ENCODE data around the gene SLC28A2. TPM values are rescaled to one million over a fixed set of nuclear protein-coding genes. Genes with fewer than 3 reads are reported as not detected.
"Not testable (repeated sequence)": the region's sequence is repeated elsewhere in the genome, so short reads cannot be mapped to it uniquely, and the experiment has no call there.

SLC28A2 gene
- polyA plus RNA-seq, 4 donors = 0.41 to 0.76 (median 0.42) TPM; not detected in 1

GRCh38 chr15:45254824-45255223 is 2.8 kb downstream of the SLC28A2 start:
- DNase-seq (ENCODE audit: low read depth in 4 of 4, low spot score in 3 of 4) = not testable (repeated sequence)

DNA sequence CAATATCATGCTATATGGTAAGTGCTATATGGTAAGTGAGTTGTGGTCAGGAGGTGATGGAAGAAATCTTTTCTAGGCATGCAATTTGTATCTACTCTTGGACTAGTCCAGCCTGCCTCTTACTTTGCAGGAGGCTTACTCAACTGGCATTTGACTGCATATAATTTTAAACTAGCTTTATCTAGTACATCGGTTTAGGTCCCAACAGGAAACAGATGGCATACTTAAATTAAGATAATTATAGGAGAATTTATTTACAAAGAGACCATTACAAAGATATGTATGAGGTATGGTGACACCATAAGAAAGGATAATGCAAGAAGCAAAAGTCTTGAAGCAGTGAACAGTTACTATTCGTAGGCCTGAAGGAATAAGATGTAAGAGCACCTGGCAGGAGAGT is 7.8 kb downstream of the SLC28A2 start:
- DNase-seq (ENCODE audit: low read depth in 4 of 4, low spot score in 3 of 4) = no peak

- DNase-seq (ENCODE audit: low read depth in 4 of 4, low spot score in 3 of 4) = no peak
Measured at GRCh38 chr15:45262906-45263461, 10.9 kb downstream of the SLC28A2 start.

DNA sequence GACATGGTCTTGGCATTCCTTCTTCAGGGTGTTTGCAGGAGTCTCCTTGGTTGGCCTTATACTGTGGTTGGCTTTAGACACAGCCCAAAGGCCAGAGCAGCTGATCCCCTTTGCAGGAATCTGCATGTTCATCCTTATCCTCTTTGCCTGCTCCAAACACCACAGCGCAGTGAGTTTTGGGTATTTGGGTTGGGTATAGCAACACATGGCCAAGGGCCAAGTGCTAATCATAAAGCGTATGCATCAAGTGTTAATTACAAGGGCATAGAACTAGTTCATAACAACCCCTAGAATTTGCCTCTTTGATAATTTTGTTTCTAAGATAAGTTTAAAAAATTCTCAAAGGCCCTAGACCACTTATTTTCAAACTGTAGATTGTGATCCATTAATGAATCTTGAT is 11.8 kb downstream of the SLC28A2 start:
- DNase-seq (ENCODE audit: low read depth in 4 of 4, low spot score in 3 of 4) = no peak

GRCh38 chr15:45265506-45265905 is 13.5 kb downstream of the SLC28A2 start:
- no peak for DNase-seq (ENCODE audit: low read depth in 4 of 4, low spot score in 3 of 4)

GRCh38 chr15:45268135-45268534 is 16.1 kb downstream of the SLC28A2 start:
- no peak for DNase-seq (ENCODE audit: low read depth in 4 of 4, low spot score in 3 of 4)

DNA sequence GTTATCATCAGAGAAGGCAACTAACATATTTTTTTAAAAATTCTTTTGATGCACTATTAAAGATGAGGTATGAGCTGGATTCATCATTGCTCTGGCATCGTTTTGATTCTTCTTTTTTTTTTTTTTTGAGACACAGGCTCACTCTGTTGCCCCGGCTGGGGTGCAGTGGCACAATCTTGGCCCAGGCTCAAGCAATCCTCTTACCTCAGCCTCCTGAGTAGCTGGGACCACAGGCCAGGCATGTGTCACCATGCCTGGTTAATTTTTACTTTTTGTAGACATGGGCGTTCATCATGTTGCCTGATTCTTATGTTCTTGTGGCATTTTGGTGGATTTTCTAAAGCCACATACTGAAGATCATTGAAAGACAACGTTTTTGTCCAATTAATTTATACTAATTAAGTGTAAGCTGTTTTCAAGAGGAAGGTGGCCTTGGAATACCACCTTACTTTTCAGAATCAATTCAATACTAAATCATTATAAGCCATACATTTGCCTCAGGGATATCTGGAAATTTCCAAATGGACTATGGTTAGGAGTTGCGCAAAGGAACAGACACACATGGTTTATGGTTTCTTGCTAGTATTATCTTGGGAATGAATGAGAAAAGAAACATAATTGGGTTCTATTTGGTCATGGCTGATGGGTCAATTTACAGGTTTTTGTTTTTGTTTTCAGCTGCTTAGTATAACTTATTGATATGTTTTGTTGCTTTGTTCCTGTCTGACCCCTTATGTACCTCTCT is 22.8 kb downstream of the SLC28A2 start:
- no peak for DNase-seq (ENCODE audit: low read depth in 4 of 4, low spot score in 3 of 4)

DNA sequence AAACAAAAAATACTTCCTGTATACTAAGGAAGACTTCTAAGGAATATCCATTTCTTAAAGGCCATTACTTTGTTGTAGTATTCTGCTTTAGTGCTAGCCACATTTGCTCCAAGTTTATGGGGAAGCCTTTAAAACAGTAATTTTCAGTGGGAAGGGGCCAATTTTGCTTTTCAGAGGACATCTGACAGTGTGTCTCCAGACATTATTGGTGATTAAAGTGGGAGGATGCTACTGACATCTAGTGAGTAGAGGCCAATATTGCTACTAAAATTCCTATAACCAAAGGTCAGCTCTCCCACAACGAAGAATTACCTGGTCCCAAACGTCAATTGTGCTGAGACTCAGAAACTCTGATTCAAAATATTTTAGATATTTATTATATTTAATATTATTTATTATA is 24.8 kb downstream of the SLC28A2 start:
- peak in 2 of 4 donors; percentile 14 to 15 for DNase-seq (ENCODE audit: low read depth in 4 of 4, low spot score in 3 of 4)

GRCh38 chr15:45279024-45279698 is 27.1 kb downstream of the SLC28A2 start:
- DNase-seq (ENCODE audit: low read depth in 4 of 4, low spot score in 3 of 4) = peak; percentile 92 to 97 (median 97)

- DNase-seq (ENCODE audit: low read depth in 4 of 4, low spot score in 3 of 4) = no peak
Measured at GRCh38 chr15:45285413-45285812, 33.4 kb downstream of the SLC28A2 start.

- no peak for DNase-seq (ENCODE audit: low read depth in 4 of 4, low spot score in 3 of 4)
Measured at GRCh38 chr15:45287390-45287956, 35.4 kb downstream of the SLC28A2 start.

DNA sequence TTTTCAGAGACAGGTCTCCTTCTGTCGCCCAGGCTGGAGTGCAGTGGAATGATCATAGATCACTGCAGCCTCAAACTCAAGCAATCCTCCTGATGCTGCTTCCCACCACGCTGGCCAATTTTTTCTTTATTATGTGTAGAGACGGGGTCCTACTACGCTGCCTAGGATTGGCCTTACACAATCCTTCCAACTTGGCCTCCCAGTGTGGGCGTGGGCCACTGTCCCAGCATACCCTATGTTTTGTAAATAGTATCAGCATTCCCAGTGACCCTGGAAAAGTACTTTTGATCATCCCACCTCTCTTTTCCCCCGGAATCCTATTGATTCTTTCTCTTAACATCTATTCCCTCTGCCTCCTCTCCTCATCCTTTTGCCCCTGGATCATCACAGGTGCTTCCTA is 36.9 kb downstream of the SLC28A2 start:
- DNase-seq (ENCODE audit: low read depth in 4 of 4, low spot score in 3 of 4) = no peak

GRCh38 chr15:45291822-45292582 is 40.0 kb downstream of the SLC28A2 start:
- DNase-seq (ENCODE audit: low read depth in 4 of 4, low spot score in 3 of 4) = no peak

DNA sequence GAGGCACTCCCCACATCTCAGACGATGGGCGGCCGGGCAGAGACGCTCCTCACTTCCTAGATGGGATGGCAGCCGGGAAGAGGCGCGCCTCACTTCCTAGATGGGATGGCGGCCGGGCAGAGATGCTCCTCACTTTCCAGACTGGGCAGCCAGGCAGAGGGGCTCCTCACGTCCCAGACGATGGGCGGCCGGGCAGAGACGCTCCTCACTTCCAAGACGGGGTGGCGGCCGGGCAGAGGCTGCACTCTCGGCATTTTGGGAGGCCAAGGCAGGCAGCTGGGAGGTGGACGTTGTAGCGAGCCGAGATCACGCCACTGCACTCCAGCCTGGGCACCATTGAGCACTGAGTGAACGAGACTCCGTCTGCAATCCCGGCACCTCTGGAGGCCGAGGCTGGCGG is 41.3 kb downstream of the SLC28A2 start:
- DNase-seq (ENCODE audit: low read depth in 4 of 4, low spot score in 3 of 4) = not testable (repeated sequence)

DNA sequence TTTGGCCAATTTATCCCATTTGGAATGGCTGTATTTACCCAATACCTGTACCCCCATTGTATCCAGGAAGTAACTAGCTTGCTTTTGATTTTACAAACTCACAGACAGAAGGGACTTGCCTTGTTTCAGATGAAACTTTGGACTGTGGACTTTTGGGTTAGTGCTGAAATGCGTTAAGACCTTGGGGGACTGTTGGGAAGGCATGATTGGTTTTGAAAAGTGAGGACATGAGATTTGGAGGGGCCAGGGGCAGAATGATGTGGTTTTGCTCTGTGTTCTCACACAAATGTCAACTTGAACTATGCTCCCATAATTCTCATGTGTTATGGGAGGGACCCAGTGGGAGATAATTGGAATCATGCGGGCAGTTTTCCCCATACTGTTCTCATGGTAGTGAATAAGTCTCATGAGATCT is 46.9 kb downstream of the SLC28A2 start:
- DNase-seq (ENCODE audit: low read depth in 4 of 4, low spot score in 3 of 4) = not testable (repeated sequence)

GRCh38 chr15:45304711-45305110 is 52.7 kb downstream of the SLC28A2 start:
- DNase-seq (ENCODE audit: low read depth in 4 of 4, low spot score in 3 of 4) = no peak

- DNase-seq (ENCODE audit: low read depth in 4 of 4, low spot score in 3 of 4) = no peak
Measured at GRCh38 chr15:45306105-45306504, 54.1 kb downstream of the SLC28A2 start.

DNA sequence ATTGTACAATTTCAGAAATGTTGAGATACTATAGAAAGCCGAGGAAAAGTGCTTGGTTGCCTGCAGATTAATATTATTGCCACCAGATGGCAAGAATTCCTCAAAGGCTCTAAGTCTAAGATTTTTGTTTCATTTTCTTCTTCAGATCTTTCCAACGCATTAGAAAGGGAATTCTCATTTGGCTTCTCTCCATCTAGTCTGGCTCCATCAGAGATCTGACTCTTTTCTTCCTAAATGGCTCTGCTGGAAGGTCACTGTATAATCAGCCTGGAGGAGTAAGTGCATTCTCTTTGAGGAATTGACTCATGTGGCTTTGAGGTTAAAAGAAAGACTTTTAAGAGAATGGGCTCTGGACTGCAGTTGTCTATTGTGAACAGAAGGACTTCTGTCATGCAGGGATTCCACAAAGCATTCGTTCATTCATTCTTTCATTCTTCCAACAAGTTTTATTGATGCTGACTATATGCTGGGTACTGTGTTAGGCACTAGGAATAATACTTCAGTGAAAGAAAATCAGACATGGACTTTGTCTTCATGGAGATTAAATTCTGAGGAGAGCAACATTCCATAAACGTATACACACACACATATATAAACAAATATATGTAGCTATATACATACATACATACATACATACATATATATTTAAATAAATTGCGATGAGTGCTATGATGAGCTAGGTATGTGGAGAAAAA is 55.3 kb downstream of the SLC28A2 start:
- no peak for DNase-seq (ENCODE audit: low read depth in 4 of 4, low spot score in 3 of 4)

- DNase-seq (ENCODE audit: low read depth in 4 of 4, low spot score in 3 of 4) = not testable (repeated sequence)
Measured at GRCh38 chr15:45314117-45314516, 62.1 kb downstream of the SLC28A2 start.

- DNase-seq (ENCODE audit: low read depth in 4 of 4, low spot score in 3 of 4) = no peak
Measured at GRCh38 chr15:45314960-45315359, 62.9 kb downstream of the SLC28A2 start.

All from left renal pelvis (tissue), 4 donors.